ENCODE data around the gene GPR63.

Gene GPR63

DNA sequence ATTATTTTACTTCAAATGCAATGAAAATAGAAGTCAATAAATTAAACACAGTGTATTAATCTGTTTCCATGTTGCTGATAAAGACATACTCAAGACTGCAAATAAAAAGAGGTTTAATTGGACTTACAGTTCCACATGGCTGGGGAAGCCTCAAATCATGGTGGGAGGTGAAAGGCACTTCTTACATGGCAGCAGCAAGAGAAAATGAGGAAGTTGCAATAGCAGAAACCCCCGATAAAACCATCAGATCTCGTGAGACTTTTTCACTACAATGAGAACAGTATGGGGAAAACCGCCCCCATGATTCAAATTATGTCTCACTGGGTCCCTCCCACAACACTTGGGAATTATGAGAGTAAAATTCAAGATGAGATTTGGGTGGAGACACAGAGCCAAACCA lies 82.2 kb downstream of the GPR63 start:
- DNase-seq (ENCODE audit: low spot score) = no peak

GRCh38 chr6:96749891-96750290 lies 87.4 kb downstream of the GPR63 start:
- no peak for DNase-seq (ENCODE audit: low spot score)

All from germinal center (tissue), 1 donor.